GDM1 (cell line): Measurements from ENCODE around the gene BCL11B.

Source experiments
- DNase-seq: peaks from one replicate; lab custom pipeline; 2025; lab: John Stamatoyannopoulos, UW

BCL11B gene

DNA sequence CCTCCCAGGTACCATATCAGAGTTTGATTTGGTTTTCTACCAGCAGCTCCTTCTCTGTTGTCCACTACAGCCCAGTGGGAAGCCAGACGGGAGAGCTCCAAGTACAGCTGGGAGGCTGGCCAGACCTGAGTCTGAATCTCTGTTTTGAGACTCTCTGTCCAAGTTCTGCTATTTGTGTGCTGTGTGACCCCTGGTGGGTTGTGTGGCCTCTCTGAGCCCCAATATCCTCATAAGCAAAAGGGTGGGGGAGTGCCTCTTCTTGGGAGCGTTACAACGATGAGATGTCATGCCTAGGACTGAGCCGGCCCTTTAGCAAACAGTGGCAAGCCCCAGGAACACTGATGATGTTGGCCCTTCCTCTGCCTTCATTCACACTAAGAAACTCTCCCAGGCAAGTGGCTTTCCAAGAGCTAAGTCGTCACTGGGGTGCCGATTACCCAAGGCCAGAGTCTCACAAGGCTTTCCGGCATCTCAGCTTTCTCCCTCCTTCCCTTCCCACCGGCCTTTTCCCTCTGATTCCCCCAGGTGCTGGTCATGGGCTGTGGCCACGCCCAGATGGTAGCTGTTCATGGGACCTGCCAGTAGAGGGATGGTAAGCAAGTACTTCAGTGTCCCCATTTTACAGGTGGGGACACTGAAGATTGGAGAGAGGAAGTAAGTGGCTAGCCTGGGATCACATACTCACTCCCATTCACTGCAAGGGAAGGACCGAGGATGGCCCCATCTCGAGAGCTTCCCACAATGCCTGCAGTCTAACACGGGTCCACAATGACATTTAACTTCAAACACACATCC is 47.7 kb downstream of the BCL11B start:
- DNase-seq, result no peak

DNA sequence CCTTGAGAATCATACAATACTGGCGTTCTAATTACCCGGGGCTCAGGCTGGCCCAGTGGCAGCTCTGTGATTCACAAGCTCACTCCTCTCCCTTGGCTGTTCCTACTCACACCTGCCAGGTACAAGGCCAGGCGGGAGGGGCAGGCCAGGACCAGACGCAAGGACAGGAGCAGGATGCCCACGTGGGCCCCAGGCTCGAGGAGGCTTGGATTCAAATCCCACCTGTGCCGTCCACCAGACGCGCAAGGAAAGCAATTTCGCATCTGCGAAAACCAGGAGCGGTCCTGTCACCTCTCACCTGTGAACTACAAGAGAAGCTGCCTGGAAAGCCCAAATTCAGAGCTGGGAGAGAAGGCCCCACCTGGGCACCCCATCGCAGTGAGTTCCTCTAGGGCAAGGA is 50.6 kb downstream of the BCL11B start:
- DNase-seq, result no peak

DNA sequence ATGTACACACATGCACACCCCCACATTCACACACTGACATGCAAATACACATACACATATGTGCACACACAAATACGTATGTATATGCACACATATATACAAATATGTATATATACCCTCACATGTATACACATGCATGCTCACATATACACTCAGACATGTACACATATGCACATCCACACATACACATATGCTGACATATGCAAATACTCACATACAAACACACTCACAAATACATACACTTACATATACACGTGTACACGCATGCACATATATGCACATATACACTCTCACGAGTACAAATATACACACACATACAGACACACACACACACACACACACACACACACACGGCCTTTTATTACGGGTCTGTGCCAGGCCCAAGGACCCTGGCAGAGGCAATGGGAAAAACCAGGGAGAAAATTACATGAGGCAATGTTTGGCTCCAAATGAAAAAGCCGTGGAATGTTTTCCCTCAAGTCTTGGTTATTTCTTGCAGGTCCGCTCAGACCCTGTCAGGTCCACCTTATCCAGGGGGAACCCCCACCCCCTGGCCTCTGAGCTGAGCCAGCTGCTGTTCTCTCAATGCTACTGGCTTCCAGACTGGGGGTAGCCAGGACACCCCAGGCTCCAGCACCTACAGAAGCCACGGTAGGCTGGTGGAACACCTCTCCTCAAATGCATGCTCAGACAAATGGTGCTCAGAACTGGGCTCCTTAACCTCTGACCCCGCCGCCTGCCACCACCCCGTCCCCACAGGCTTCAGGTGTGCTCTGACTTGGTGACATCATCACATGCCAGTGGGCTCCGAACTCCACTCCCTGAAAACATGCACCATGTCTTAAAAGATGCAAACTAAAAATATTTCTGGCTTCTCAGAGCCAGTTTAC is 54.7 kb downstream of the BCL11B start:
- no peak for DNase-seq

DNA sequence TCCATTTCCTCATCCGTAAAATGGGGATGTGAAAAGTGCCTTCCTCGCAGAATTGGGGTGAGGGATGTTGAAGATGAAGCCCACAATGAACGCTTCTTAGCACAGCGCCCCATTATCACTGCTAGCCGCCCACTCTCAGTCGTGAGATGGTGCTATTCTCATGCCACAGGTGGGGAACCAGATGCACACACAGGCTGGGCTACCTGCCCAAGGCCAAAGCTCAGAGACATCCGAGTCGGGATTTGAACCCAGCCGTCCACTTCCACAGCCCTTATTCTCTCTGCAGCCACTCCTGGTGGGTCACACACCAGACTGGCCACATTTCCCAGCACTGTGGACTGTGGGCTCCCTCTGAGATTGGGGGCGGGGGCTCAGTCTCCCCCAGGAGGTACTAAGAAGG is 55.8 kb downstream of the BCL11B start:
- DNase-seq, result no peak

DNA sequence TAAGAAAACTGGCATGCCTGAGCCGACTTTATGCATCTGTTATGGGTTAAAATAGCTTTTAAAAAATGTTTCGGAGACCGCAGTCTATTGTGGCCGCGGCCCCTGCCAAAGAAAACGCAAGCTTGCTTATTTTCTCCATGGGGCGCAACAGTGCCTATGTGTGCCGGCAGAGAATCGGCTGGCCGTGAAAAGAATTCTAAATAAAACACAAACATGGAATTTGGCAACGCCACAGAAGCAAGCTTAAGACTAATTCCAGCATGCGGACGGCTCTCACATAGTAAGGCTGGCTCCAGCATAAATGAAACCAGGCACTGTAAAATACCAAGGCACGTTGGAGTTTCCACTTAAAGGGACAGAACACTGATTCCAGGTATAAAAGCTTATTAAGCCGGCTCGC is 56.7 kb downstream of the BCL11B start:
- DNase-seq, result no peak

DNA sequence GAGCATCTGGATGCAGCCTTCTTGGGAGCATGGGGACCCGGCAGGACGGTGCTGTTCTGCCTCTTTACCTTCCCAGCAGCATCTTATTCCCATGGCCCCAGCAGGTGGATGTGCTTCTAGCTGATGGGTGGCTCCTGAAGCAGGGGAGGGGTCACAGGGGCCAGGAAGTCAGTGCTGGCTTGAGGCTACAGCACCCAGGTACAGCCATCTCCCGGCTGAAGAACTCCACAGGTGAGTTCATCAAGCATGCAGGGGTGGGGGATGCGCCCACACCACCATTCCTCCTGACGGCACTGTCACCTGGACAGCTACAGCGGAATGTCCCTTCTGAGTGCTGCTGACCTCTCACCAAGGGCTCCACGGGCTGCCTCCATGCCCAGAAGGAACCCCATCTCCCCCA is 57.3 kb downstream of the BCL11B start:
- DNase-seq, result no peak

DNA sequence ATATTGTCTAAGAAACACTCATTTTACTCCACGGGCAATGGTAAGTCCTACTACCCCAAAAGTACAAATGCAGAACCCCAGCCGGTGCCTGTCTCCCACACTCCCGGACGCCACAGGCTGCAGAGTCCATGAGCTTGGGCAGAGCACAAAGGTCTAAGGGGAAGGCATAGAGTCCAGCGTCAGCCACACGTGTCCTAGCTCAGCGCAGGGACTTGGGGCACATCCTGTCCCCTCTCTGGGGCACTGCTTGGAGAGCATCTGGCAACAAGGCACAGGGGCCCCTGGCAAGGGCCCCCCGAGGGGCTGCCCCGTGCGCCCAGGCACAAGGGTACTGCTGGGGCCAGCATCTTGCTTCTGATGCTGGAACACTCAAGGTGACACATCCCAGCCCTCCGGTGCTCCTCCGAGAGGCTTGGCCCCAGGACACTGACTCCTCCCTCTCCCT is 58.4 kb downstream of the BCL11B start:
- no peak for DNase-seq

DNA sequence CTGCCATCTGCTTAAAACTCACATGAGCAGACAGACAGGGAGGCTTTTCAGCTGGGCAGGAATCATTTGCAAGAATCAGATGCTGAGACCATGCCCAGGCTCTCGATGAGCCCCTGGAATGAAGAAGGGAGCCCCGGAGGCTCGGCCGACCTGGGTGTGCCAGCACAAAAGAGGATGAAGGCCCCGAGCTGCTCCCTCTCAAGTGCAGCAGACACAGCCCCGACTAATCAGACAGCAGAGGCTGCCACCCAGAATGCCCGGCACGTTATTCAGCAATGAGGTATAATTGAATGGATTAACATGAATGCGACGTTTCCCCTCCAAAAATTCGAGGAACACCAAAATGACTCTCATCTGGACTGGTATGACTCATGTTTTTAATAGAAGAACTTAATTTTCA is 58.9 kb downstream of the BCL11B start:
- no peak for DNase-seq

DNA sequence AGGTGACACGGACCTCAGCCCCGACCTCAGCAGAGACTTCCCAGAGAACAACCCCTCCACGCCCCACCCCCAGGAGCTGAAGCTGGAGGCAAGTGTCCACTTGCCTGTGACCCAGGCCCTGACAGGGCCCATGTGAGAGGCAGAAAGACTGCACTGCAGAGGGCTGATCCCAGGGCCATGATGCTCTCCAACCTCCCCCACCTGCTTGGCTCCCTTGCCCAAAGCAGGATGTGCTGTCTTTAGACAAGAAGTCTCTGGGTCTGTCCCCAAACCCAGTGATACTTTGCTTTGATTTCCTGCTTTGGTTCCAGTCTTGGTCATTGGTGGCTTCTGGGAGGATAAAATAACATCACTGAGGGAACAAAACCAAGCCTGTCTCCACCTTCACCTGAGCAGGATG is 59.4 kb downstream of the BCL11B start:
- no peak for DNase-seq

DNA sequence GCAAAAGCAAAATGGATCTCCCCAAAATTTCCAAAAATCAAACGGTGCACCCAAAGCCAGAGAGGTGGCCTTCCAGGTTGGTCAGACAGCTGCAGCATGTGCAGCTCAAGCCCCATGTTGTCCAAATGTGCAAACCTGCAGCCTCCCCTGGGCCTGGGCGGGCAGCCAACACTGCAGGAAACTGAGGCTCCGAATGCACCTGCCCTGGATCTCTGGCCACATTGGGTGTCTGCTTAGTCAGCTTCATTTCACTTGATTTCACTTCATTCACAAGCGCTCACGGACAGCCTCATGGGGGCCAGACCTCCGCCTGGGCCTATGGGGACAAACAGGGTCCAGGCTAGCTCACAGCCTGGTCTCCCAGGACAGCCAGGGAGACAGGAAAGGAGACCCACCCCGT is 59.8 kb downstream of the BCL11B start:
- DNase-seq, result no peak

DNA sequence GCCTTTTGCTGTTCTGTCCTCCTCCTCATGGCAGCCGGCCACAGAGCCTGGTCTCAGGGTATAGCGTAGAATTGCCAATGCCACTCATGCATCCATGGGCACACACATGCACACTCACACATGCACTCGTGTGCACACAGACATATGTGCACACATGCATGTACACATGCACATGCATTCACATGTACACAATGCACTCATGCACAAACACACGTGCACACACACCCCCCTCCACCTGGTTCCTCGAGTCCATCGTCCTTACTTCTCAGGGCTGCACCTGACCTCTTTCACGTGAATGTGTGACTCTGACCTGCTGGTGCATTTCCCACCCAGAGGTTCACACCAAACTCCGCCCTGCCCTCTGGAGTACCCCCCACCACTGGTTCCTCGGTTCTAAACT is 60.6 kb downstream of the BCL11B start:
- no peak for DNase-seq

DNA sequence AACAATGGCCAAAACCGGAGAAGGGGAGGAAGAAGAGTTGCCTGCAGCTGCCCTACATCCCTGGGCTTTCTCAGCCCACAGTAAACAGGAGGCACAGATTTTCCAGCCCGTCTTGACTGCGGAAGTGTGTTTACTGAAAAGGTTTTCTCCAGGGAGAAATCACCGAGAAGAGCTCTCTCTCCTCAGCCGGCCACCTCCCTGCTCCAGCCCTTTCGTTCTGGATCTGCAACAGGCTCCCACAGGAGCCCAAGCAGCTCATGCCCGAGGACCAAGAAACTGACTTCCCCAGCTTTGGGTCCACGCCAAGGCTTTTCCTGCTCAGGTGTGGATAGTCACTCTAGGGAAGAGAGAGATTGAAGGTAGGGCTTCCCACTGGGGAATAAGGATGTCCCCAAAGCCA is 61.7 kb downstream of the BCL11B start:
- DNase-seq, result no peak

DNA sequence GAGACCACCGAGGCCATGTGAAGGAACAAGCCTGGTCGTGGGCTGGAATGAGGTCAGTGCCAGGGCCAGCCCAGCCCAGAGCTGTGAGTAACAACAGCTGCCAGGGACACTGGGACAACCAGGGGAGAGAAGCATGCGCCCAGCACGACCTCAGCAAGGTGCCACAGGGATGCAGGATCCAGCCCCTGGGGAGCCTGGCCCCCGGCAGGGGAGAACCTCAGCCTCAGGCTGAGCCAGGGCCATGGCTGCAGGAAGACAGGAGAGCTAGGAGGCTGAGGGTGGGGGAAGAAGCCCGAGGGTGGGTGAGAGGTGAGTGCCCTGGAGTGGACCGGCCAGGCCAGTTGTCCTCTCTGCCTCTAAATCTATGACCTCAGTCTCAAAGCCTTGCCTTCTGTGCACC is 62.6 kb downstream of the BCL11B start:
- no peak for DNase-seq

DNA sequence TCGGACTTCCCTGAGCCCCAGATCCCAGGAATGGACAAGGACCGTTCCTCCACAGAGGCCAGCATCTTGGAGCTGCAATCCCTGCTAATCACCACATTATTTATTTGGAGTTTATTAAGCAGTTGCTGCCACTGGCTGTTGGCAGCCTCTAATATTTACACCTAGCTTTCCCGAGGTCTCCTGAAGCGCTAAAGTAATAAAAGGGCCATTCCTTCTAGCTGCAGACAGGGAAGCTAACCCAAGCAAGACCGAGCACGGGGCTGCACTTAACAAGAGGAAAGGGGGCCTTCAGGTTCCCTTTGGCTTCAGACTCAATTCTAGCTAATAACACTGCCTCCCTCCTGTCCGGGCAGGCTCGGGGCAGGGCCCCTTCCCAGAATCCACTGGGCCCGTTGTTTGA is 63.7 kb downstream of the BCL11B start:
- no peak for DNase-seq

DNA sequence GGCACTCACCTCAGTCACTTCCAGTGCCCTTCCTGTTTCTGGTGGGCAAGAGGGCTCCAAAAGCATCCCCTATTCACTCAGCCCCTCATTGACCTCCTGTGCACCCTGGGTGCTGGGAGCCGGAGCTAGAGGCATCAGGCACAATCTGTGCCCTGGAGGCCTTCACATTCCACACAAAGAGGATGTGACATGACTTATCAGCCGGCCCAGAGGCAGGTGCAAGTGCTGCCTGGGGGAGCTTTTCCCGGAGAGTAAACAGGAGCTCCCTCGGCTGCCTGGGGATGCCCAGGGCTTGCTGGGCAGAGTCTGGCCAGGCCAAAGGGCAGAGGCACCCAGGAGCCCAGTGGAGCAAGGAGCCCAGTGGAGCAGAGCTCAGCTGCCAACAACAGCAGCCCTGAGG is 64.5 kb downstream of the BCL11B start:
- DNase-seq, result no peak

DNA sequence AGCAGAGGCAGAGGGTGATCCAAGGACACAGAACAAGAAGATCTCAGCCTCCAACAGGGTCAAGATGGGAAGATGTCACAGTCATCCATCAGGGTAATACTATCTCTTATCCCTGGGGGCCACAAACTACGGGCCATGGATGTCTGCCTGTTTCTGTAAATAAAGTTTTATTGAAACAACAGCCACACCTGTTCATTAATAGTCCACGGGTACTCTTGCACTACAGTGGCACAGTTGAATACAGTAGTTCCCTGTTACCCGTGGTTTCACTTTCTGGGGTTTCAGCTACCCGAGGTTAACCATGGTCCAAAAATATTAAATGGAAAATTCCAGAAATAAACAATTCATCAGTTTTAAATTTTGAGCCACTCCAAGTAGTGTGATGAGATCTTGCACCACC is 65.9 kb downstream of the BCL11B start:
- no peak for DNase-seq

DNA sequence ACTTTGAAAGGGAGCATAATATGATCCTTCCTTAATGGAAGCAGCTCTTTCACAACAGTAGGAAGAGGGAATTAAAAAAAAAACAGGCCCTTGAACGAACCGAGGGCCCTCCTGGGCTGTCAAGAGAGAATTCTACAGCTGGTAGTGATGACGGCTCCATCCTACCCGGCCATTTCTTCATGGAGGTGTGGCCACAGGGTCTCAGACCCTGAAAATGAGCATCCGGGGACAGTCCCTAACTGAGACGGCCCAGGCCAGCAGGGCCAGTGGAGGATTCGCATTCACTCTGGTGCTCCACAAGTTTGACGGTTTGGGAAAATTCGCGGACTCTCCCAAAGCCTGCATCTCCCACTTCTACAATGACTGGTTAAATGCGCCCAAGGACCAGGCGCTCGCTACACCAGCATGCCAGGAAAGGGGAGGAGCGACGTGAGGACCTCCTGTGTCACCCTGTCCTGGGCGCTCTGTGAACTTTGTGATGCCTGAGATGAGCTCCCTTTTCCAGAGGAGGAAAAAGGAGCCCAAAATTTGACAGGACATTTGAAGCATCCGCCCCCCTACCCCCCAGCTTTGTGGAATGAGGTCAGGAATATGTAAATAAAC is 66.8 kb downstream of the BCL11B start:
- DNase-seq, result no peak

DNA sequence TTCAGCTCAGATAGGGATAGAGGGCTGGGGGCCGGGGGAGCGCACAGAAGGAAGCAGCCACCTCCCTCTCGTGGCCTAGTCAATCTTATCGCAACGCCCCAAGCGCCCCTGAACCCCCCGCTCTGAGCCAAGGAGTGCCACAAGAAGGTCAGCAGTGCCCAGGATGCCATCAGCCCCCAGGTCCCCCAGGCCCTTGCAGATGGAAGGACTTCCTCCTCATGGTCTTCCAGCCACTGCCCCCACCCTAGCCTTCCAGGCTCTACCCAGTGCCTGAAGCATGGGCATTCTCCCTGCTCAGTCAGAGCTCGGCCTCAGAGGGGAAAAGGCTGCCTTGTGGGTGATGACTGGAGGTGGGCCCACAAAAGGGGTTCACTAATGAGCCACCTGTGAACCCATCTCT is 68.2 kb downstream of the BCL11B start:
- no peak for DNase-seq

DNA sequence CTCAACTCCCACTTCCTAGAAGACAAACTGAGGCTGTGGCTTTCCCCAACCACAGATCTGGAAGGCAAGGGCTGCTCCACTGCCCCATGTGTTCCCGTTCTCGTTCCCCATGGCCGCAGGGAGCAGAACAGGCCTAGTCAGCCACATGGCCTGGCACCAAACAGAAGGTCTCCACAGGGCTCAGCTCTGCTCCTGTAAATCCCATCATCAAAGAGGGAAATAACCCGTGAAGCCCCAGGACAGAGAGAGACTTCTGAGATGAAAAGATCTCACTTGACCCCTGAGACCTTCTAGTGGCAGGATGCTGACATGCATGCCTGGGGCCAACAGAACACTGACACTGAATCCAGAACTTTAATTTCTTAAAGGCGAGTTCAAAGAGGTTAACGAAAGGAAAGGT is 68.9 kb downstream of the BCL11B start:
- no peak for DNase-seq

DNA sequence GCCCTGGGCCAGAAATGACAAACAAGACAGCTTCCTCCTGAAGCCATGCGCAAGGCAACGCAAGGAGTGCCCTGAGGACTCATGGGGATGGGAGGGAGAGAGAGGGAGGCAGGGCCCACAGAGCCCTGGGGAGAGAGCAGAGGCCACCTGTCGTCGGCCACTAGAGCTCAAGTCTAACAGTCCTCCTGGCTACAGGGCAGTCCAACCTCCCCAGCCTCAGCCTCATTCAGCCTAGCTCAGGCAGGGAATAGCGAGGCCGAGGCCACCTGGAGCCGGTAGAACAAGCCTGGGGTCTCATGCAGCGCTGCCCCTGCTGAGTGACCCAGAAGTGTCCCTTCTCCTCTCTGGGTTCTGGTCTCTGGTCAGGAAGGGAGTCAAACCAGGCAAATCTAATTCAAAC is 69.5 kb downstream of the BCL11B start:
- DNase-seq, result no peak

DNA sequence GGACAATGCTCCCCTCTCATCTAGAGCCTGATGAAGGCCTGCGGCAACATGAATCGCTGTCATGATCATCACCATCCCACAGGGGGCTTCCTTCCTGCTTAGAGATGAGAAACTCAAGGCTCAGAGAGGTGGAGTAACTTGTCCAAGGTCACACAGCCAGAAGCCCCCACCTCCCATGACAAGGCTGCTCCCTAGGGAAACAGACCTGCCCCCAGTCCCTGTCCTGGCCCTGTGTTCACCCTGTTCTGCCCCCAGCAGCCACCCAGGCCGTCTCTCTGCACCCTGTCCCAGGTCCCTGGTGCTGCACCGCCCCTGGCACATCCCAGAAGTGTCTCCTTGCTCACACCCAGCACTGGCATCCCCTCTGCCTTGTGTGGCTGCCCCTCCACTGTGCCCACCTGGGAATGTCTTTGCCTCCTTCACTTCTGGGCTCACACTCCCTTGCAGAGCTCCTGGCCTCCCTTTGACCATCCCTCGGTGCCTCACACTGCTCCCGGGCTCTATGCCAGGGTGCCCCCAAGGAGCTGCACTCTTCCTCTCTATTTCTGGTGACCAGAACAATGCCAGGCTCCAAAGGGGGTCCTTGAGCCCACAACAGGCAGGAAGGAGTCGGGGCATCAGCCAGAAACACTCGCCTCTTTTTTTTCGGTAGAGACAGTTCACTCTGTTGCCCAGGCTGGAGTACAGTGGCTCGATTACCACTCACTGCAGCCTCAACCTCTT is 70.5 kb downstream of the BCL11B start:
- no peak for DNase-seq

DNA sequence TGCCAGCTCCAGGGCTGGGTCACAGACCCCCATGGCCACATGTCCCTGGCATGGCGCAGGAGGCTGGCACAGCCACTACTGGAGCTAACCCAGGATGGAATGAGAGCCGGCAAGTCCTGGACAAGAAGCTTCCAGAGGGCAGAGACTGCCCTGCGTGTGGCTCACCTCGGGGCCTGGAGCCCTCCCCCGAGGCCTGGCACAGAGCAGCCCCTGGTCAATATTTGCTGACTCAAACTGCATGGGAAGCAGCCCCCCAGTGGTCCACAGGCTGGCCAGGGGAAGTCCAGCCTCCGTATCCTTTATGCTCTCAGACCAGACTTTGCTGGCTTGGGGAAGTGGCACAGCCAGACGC is 71.4 kb downstream of the BCL11B start:
- no peak for DNase-seq
